ENCODE results near the gene KLF6.
A peak's percentile ranks its signal among the peaks of the same experiment; 100 is the strongest.

The KLF6 gene

DNA sequence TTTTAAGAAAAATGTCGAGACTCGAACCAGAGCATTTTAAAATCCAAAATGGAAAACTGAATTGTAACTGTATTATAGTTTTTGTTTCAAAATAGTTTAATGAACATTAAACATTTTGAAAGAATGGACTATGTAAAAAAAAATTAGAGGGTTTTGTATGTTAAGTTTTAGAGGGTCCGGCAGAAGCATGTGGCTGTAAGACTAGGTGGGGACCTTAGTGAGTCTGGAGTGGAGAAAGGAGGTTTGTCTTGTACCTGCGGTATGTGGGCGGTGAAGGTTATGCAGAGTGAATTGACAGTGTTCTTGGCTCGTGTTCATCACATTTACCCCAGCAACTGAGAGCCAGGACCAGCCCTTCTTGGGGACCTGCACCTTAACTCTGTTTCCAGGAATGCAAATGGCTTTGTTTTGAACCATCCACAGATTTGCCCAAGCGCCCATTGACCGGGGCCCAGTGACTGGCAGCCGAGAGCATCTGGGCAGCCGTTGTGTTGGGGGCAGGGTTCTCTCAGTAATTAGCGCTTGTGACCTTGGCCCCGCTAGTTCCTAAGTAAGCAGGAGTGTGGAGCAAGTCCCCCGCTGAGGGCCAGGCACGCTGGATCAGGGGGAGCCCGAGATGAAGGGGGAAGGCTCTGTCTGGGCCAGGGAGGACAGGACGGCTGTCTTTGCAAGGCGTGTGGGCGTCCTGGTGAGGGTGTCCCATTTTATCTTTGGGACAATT is 1.4 kb upstream of the KLF6 start:
- peak; percentile 9 for DNase-seq

DNA sequence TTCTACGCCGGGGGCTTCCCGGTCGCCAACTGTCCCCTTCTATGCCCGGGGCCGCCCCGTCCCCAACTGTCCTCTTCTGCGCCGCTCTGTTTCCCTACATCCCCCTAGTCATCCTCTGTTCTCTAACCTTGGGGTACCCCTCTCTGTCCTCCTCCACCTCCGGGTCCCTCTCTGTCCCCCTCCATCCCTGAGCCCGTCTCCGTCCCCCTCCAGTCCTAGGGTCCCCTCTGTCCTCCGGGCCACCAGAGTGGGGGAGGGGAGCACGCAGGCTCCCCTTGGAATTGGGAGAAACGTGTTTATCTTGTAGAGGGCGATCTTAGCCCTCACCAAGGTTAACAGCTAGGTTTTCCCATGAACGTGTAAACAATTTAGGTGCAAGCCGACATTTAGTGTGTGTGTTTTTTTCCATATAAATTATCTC is 852 bp upstream of the KLF6 start:
- DNase-seq: no peak

DNA sequence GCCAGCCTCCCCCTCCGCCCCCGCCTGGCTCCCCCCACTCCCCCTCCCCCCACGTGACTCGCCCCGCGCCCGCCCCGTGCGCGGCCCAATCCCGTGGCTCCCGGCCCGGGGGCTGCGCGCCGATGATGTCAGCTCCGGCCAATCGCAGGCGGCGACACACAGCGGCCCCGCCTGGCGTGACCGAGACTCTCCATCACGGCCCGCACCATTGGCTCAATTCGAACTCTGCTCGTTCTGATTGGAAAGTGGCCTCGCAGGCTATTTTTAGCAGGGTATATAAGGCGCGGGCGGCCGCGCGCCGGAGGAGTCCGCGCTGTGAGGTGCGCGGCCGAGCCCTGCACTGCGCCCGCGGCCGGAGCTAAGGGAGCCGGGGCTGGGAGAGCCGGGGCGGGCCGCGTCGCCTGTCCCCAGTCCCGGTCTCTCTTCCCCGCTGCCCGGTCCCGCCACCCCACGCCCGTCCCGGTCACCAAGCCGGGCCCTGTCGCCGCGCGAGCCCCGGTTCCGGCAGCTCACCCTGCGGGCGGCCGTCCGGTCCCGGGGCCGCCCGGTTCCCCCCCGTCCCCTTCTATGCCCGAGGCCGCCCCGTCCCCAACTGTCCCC is 342 bp upstream of the KLF6 start:
- peak; percentile 99 for DNase-seq

DNA sequence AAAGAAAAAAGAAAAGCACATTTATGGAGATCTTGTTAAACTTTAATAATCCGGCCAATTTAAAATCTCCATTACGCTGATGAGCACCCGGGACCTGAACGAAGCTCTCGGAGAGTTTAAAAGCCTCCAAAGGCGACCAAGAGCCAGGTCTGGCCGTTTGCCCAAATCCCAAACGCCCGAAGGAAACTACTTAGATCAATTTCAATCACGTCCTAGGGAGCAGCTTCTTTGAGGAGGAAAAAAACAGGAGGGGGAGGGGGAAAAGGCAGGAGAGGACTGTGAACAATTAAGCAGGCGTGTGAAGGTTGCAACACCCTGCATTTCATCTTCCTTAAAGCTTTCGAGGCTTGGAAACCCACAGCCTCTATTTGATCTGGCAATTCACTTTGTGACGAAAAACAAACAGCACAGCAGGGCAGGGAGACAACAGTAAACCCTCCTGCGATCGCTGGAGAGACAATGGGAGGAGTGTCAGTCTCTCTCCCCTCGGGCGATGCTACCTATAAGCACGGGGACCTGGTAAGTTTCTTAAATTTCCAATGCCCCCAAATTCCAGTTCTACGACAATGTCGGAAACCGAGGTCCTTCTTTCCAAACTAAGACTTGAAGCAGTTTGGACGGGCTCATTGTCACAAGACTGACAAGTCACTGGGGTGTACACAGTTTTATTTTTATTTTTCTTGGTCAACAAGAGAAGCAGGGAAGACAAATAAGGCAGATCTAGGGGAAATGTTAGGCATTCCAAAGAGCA is 1.2 kb downstream of the KLF6 start:
- DNase-seq: peak; percentile 32

DNA sequence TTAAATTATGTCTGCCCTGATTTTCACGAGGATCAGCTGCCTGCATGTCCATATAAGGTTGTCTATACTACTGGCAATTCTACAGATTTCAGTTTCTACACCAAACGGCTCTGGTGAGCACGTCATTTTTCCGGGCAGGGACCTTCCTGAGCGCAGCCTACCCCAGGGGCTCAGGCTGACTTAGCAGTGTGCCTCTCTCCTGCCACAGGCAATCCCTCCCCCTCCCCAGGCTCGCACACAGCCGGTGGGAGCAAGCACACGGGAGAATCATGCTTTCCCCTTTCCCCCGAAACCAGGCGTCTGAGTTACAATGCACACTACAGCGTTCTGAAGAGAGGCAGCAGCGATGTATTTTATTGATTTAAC is 1.7 kb downstream of the KLF6 start:
- peak; percentile 35 for DNase-seq

DNA sequence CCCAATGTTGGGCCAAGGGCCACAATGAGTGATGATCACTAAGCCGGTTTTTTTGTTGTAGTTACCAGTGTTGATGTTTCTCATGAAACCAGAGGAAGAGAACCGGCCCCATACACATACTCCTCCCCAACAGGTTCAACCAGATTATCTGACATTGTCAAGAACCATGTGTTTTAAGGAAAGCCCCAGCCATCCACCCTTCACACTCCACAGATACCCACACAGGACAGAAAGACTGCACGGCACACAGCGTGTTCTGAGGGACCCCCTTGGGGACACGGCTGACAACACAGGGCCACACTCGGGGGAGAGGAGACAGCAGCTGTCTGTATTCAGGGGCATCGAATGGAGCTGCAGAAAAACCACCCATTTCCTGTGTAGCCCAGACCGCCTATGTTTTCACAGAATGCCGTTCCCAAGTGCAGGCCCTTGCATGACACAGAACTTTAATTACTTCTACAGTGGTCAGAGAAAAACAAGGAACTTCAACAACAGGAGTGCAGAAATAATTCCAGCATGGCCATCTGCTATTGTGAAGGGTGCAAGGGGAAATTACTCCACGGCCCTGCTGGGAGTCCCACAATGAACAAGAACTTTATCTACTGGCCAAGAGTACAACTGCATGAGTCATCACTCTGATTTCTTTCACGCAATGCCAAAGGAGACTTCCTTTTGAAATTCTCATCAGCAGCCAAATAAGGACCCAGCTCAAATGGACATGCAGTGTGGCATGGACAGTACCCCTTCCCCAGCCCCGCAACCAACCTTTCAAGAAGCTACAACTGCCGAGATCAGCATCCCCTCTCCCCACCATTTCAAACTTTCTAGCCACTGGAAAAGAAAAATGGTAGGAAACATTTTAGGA is 2.3 kb downstream of the KLF6 start:
- DNase-seq: peak; percentile 20

DNA sequence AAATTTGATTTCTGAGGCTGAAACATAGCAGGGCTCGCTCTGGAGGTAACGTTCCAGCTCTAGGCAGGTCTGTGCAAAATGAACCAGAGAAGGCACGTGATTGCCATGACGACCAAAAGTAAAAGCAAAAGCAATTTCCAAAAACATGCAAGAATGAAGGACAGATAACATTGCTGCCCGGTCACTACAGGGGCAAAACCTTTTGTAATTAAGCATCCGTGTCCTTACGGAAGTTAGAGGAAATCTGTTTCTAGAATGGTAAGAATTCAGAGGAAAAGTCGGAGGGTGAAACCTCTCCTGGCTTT is 2.9 kb downstream of the KLF6 start:
- no peak for DNase-seq

DNA sequence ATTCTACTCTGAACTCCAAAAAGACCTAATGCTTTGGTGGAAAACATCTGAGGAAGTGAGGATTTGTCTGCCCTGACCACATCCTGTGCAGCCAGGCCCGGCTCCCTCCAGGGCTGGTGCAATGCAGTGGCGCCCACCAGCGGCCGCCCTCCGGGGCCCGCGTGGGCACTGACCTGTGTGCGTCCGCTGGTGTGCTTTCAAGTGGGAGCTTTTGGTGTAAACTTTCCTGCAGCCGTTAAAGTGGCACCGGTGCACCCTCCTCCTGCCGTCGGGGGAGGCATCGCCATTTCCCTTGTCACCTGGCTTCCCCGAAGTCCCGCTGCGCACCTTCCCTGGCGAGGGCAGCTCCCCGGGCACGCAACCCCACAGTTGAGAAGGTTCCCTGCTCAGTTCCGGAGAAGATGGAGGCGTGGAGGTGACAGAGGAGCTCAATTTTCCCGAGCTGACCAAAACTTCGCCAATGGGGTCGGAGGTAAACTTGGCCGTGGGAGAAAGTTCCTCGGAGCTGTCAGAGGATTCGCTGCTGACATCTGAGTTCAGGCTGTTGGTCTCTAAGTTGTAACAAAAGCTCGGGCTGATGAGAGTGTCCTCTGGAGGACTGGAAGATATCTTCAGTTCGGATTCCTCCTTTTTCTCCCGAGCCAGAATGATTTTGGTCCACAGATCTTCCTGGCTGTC is 3.4 kb downstream of the KLF6 start:
- no peak for DNase-seq

DNA sequence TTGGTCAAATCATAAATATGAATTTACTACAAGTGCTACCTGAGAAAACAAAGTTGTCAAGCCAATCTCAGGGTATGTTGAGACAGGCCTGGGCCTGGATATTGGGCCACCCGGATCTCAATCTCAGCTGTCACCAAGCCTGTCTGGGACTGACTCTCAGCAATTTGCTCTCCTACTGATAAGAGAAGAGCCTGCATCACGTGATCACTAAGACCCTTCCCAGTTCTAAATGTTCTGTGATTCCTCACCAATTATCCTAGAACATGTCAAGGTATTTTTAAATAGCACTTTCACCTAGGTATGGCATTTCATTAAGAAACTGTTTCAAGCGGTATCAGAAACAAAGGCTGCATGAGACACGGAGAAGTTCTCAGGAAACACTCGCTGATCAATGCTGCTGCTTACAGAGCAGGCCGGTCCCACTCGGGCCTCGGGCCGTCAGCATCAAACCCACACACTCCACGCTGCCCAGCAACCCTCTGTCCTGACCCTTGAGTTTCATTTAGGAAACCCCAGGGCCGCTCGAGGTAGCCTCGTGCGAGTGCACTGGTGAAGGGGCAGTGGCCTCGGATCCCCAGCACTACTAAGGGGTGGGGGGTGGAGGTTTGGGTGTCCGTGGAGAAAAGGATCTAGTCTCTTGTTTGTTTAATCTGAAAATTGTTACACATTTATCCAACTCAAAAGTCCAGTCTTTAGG is 4.1 kb downstream of the KLF6 start:
- no peak for DNase-seq

DNA sequence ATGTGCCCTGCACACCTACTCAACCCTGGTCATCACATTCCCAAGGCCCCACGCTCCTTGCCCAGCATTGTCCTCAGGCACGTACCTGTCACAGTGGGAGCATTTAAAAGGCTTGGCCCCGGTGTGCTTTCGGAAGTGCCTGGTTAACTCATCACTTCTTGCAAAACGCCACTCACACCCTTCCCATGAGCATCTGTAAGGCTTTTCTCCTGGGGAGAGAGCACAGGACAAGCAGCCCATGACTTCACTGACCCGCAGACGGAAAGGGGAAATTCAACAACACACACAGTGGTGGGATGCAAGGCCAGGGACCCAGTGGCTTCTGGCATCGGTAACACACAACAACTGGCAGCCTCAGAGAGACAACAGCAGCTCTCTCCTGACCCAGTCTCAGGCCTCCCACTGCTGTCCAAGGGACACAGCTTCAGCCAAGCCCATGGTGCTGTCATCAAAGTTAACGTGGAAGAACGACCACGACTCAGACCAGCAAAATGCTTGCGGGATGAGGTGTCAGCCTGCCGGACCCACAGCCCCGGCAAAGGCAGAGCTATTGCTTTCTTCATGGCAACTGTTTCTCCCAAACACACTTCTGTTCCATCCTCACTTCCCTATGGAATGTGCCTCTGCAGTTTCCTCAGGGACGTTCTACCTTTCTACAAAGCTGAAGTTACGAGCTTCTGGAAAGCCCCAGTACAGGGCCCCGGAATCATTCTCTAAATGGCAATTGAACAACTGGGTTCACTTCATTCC is 4.8 kb downstream of the KLF6 start:
- DNase-seq: no peak

DNA sequence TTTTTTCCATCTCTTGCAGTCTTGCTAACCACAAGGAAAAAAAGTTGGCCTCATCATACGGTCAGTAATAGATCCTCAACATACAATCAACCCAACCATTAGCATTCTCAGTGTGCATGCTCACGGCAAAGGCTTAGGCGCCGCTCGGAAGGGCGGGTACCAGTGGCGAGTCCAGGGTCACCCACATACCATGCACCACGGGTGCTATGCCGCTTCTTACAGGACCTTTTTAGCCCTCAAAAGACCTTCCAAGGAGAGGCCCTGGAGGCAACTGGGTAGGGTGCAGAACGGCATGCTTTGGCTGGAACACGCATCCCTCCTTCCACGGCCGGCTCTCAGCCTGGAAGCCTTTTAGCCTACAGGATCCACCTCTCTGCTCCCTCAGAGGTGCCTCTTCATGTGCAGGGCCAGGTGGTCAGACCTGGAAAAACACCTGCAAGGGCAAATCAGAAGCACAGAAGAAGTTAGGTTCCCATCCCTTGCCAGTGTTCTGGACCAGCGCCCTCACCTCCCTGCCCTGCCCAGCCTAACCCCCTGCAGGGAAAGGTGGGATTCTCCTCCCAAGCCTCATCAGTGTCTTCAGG is 5.8 kb downstream of the KLF6 start:
- DNase-seq: no peak

DNA sequence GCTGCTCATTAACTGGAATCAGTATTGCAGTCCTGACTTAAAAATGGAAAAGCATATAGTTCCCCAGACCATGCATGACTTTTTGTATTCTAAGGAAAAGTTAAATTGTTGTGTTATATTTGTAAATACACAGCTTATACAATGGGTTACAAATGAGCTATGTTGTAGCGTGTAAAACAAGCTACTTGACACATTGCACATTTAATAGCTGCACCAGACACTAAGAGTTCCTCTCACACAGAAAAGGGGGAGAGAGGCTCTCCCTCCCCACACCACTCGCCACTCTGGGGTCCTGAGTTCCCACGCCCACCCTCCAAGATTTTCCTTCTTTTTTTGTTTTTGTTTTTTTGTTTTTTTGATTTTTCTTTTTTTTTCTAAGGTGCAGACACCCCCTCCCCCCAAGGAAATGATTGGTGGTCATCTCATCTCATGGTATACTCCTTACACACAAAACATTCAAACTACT is 6.3 kb downstream of the KLF6 start:
- DNase-seq: no peak

DNA sequence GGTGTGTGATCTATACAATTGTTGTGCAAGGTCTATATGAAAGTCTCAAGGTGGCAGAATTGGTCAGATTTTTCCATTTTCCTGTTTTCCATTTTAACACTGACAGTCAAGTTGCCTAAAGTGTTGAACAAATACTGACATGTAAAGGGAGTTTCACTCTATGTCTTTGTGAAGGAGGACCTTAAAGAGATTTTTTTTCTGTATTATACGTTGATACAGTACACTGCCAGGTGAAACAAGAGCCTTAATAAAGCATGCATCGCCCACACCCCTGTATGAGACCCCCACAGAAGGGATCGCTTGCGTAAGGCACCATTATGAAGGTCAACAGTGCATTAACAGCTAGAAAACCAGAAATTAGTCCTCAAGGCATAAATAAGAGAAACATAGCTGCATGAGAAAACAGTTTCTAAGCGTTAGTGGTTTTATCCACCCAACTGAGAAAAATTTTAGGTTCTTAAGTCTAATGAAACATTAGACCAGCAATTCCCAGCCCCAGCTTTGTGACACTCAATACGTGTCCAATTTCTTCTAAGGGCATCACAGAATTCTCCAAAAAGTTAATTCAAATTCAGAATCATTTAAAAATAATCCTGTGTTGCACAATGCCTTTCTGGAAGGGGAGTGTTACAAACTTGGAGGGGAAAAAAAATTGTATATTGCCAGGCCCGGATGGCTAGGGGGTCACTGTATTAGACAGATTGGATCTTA is 6.9 kb downstream of the KLF6 start:
- DNase-seq: no peak

DNA sequence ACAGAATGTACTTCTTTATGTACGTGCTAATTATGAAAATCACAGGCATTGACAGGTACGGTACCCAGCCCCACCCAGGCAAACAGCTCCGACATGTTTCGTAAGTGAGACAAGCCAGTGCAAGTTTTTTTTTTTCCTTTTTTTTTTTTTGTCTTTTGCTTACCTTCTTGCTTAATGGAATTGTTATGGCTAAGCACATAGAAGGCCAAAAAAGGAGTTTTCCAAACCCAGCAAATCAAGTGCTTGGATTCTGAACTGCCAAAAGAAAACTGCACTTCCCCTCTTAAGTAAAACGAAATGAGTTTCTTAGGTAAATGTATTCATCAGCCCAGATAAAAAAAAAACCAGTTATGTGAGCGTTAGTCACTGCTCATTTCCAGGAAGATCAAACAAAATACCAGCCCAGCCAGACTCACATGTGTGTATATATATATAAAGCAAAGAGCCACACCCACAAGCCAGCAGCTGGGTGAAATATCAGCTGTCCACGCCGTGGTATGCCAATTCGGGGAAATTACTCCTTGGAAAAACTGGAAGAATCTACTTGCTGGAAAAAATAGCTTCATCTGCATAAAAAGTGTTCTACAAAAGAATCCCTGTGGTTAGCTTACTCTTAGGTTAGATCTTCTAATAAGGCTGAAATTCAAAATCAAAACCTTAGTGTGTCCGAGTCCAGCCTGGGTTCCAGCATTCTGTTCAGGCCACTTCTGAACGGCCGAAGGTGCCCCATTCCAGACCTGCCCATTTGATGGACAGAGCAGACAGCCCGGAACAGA is 8.0 kb downstream of the KLF6 start:
- DNase-seq: peak; percentile 8

DNA sequence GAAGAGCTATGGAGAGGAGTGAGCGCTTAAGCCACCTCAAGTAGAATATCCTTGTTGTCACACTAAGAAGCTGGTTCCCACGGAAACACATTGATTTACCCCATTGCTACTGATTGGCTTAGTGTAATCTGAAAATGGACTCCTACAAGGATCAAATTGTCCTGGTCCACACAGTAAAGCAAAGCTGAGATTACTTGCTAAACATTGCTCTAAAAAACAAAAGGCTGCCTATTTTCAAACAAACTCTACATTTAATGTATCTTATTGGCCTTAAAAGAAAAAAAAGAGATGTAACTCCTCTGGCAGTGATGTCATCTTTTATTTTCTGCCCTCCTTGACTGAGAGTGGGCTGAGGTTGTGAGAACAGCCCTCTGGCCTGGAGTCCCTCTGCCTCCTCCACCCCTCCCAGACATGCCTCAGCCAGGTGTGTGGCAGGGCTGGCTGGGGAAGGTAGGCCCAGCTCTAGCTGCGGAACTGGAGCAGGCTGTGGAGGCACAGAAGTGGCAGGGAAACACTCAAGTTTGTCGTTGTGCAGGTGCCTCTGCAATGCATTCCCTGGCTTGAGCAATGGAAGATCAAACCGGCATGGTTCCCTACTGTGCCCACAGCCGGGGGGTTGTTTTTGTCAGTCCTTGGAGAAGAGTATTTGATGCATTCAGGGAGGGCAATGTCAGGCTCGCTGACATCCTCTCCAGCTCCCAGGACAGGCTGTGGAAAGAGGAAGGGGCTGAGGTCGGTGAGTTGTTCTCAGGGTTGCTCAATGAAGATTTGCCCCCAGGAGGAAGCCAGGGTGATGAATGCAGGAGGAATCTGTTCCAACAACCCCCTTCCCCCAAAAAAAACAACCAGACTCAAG is 9.1 kb downstream of the KLF6 start:
- no peak for DNase-seq

DNA sequence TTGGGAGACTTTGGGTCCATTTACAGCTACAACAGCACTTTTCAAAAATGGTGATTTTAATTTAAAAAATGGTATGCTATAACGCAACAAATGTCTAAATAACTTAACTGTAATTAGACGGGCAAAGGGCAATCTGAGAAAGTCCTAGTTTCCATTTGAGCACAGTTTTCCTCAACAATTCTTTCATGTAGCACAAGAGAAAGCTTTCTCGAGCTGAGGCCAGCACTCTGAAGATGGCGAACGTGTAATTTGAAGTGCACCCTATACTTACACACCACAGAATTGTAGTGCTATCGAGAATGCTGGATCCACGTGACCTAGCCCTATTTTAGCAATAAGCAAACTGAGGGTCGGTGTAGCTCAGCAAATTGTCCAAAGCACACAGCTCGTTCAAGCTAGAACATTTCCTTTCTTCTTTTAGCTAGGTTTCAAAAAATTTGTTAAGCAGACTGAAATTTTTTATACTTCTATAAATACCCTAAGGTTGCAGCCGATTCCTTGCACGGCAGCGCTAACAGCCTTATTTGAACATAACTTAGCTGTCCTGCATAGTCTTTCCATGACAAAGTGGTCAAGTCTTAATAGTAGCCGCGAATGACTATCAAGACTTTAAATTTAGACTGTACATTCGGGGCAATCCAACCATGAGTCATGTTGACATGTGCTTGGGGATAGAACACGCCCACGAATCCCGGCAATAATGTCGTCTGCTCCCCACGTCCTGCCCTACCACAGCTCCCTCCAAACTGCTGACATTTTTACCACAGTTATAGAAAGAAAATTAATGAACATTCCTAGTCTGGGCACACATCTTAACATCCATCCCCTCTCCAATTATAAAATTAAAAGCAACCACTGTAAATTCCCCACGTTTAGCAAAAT is 10.0 kb downstream of the KLF6 start:
- DNase-seq: no peak

Measured in effector CD8-positive, alpha-beta T cell (primary cell).